ENCODE measurements around the gene PITX3.
A peak's percentile ranks its signal among the peaks of the same experiment; 100 is the strongest.
"Not testable (repeated sequence)": the region's sequence is repeated elsewhere in the genome, so short reads cannot be mapped to it uniquely, and the experiment has no call there.

PITX3 gene

GRCh38 chr10:102226542-102226870, 14.8 kb downstream of the PITX3 start:
- DNase-seq (ENCODE audit: low read depth in 2 of 2): no peak

GRCh38 chr10:102225646-102226541, 15.4 kb downstream of the PITX3 start, which contains the start of gene ELOVL3:
ELOVL3 (plus strand) TSS chr10:102226299; CDS start chr10:102226549, 250 bp downstream.
- peak; percentile 68 to 77 for DNase-seq (ENCODE audit: low read depth in 2 of 2)

GRCh38 chr10:102222797-102223196, 18.5 kb downstream of the PITX3 start:
- no peak for DNase-seq (ENCODE audit: low read depth in 2 of 2)

- no peak for DNase-seq (ENCODE audit: low read depth in 2 of 2)
Observed at GRCh38 chr10:102220612-102221011, 20.7 kb downstream of the PITX3 start.

- DNase-seq (ENCODE audit: low read depth in 2 of 2): no peak
Observed at GRCh38 chr10:102219370-102219769, 21.9 kb downstream of the PITX3 start.

- DNase-seq (ENCODE audit: low read depth in 2 of 2): not testable (repeated sequence)
Observed at GRCh38 chr10:102213599-102213998, 27.7 kb downstream of the PITX3 start.

GRCh38 chr10:102211615-102212299, 29.6 kb downstream of the PITX3 start:
- no peak for DNase-seq (ENCODE audit: low read depth in 2 of 2)

GRCh38 chr10:102208311-102209035, 32.8 kb downstream of the PITX3 start:
- DNase-seq (ENCODE audit: low read depth in 2 of 2): no peak

GRCh38 chr10:102202386-102202785, 38.9 kb downstream of the PITX3 start:
- DNase-seq (ENCODE audit: low read depth in 2 of 2): no peak

GRCh38 chr10:102200751-102201640, 40.3 kb downstream of the PITX3 start:
- no peak for DNase-seq (ENCODE audit: low read depth in 2 of 2)

GRCh38 chr10:102198027-102198426, 43.3 kb downstream of the PITX3 start:
- DNase-seq (ENCODE audit: low read depth in 2 of 2): no peak

- no peak for DNase-seq (ENCODE audit: low read depth in 2 of 2)
Observed at GRCh38 chr10:102196893-102197292, 44.4 kb downstream of the PITX3 start.

- no peak for DNase-seq (ENCODE audit: low read depth in 2 of 2)
Observed at GRCh38 chr10:102195296-102195870, 45.9 kb downstream of the PITX3 start.

GRCh38 chr10:102191956-102192355, 49.4 kb downstream of the PITX3 start:
- DNase-seq (ENCODE audit: low read depth in 2 of 2): no peak

- not testable (repeated sequence) for DNase-seq (ENCODE audit: low read depth in 2 of 2)
Observed at GRCh38 chr10:102188941-102189898, 52.1 kb downstream of the PITX3 start.

GRCh38 chr10:102188298-102188940, 52.9 kb downstream of the PITX3 start:
- DNase-seq (ENCODE audit: low read depth in 2 of 2): no peak

GRCh38 chr10:102185811-102186527, 55.3 kb downstream of the PITX3 start:
- no peak for DNase-seq (ENCODE audit: low read depth in 2 of 2)

GRCh38 chr10:102185272-102185671, 56.0 kb downstream of the PITX3 start:
- DNase-seq (ENCODE audit: low read depth in 2 of 2): no peak

GRCh38 chr10:102184606-102185005, 56.7 kb downstream of the PITX3 start:
- DNase-seq (ENCODE audit: low read depth in 2 of 2): no peak

Measured in activated CD4-positive, alpha-beta T cell treated with anti-CD3 and anti-CD28 coated beads for 24 hours (primary cell).